Fibroblast of lung (primary cell): ENCODE data around the gene SLCO1B3.

Experiments
- EZH2 ChIP-seq: IDR thresholded peaks from 2 replicates; pipeline ENCODE4 v1.5.1; 2012; ENCODE audit warnings: low read length, control low read depth, mild to moderate bottlenecking; ENCODE audit errors: missing control alignments
- TF ChIP-seq, protein P1 (sequence below), 2 donors: IDR thresholded peaks in 1 of 2; conservative IDR thresholded peaks in 1 of 2; 1 replicate in 1 of 2; 2 replicates in 1 of 2; pipeline ENCODE4 v1.5.1; 2011 to 2012; ENCODE audit warnings: low read length in 2 of 2, control low read depth in 1 of 2, inconsistent platforms in 1 of 2, low read depth in 1 of 2, mild to moderate bottlenecking in 1 of 2

- TF ChIP-seq, protein P1, sequence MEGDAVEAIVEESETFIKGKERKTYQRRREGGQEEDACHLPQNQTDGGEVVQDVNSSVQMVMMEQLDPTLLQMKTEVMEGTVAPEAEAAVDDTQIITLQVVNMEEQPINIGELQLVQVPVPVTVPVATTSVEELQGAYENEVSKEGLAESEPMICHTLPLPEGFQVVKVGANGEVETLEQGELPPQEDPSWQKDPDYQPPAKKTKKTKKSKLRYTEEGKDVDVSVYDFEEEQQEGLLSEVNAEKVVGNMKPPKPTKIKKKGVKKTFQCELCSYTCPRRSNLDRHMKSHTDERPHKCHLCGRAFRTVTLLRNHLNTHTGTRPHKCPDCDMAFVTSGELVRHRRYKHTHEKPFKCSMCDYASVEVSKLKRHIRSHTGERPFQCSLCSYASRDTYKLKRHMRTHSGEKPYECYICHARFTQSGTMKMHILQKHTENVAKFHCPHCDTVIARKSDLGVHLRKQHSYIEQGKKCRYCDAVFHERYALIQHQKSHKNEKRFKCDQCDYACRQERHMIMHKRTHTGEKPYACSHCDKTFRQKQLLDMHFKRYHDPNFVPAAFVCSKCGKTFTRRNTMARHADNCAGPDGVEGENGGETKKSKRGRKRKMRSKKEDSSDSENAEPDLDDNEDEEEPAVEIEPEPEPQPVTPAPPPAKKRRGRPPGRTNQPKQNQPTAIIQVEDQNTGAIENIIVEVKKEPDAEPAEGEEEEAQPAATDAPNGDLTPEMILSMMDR (conservative IDR thresholded peaks at IDR 0.05 in 1 of 2, IDR thresholded peaks at IDR 0.05 in 1 of 2; ENCODE audit: low read depth in 1 of 2, low read length in 2 of 2): no peak
- TF ChIP-seq EZH2: no peak
Observed at GRCh38 chr12:20885116-20885515, 74.6 kb downstream of the SLCO1B3 start.
